ENCODE results near the gene MKLN1.

- no peak for TF ChIP-seq EZH2phosphoT487 (IDR thresholded peaks at IDR 0.05; ENCODE audit: borderline replicate concordance, low read depth, low read length)
- no peak for TF ChIP-seq CTCF (conservative IDR thresholded peaks at IDR 0.05; ENCODE audit: low read length)
These were observed 15.3 kb downstream of the MKLN1 start for GRCh38 chr7:131342864-131343442.
